Activated CD4-positive, alpha-beta T cell treated with anti-CD3 and anti-CD28 coated beads, Interleukin-2, amount 50 U/mL, for 16 hours (primary cell): Measurements from ENCODE around the gene JUN.

ENCODE experiments used
- DNase-seq: peaks from one replicate; pipeline ENCODE4 v3.0.0-alpha.2; 2020

The JUN gene

GRCh38 chr1:58782178-58783089, 1.4 kb downstream of the JUN start:
- peak; percentile 70 for DNase-seq

GRCh38 chr1:58781541-58782177, 2.2 kb downstream of the JUN start:
- DNase-seq, result peak; percentile 37

DNA sequence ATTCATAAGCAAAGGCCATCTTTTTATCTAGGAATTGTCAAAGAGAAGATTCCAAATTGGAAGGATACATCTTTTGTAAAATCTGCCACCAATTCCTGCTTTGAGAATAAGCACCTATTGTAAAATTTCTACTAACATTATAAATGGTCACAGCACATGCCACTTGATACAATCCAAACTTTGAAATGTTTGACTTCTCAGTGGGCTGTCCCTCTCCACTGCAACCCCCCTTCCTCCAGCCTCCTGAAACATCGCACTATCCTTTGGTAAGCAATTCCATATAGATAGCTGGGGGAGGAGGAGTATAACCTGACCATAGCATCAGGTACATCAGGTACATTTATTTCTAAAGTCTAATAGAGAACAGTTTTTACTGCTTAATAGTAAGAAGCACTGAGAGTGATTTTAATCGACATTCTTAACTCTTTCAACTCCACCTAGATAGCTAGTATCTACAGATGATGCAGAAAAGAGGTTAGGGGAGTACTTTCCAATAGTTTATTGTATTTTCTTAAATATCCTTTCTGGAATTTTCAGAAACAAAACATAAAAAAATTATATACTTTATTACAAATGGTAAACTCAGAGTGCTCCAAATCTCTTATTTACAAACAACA, 2.9 kb downstream of the JUN start:
- DNase-seq, result no peak

GRCh38 chr1:58780411-58780810, 3.4 kb downstream of the JUN start:
- DNase-seq, result no peak

DNA sequence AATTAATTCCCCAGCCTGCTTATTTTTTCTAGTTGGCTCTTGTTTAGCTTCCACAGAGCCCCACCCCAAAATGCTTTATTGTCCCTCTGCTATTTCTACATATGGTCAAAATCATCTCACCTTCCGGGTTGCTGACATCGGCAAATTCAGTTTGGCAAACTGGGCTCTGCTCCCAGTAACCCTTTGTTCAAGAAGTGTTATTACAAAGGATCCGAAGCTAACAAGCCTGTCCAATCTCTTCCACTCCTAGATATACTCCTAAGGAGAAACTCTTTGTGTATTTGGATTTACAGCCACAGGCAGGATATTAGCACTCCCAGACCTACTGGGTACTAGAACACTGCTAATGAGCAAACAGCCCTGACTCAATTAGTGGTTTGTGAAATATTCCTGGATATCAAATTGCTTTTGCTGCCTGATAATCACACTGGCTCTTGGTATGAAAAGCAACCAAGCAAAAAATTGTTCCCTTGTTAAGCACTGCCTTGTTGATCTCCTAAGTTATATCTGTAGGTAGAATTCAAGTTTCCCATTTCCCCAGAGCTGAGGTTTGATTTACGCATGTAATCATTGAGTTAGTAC, 4.0 kb downstream of the JUN start:
- DNase-seq, result no peak

DNA sequence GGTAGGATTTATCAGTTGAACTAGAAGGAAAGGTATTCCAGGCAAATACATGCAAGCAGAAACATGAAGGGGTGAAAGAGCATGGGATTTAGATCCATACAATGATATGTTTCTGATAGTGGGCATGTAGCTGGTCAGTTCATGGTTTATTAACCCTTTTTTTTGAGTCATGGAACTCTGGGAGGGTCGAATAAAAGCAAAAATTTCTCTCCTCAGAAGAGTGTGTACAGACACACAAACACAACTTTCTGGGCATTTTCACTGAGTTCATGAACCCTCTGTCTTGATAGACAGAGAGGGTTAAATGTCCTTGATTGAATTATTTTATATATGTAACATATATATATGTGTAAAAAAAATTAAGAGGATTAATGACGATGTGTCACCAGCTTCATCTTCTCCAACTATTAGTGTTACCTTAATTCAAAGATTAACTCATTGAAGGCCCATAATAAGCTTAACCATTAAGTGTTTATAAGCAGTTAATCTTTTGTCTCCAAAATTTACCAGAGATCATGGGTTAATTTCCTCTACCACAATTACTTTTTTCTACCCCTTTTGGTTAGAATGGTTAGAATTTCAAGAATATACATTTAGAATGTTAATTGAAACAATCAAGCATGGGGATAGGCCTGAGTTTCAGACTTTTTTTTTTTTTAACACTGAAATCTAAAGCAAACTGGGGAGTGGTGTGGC, 4.6 kb downstream of the JUN start:
- DNase-seq, result no peak

DNA sequence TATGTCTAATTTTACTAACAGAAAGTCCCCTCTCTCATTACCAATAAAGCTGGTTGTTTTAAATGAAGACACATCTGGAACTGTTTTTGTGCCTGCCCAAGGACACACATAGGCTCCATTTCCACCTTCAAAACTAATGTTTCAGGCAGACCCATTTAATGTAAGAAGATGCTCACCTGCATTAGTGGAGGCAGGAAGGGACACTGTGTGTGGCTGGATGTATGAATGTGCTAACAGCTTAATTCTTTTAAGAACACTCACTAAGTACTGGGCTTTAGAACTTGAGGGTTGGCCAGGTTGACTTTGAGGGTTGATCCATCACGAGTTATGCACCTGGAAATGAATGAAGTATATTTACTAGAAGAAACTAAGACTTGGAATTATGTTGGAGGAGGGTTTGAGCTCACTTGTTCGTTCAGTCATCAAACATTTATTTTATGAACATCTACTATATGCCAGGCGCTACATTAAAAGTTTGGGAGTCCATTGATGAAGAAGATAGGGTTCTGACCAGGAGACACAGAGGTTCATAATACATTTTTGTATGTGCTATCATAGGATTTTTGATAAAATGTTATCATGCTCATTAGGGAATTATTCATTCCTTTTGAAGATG, 5.4 kb downstream of the JUN start:
- no peak for DNase-seq

GRCh38 chr1:58774027-58774426, 9.8 kb downstream of the JUN start:
- no peak for DNase-seq

GRCh38 chr1:58773406-58773840, 10.4 kb downstream of the JUN start:
- DNase-seq, result no peak

DNA sequence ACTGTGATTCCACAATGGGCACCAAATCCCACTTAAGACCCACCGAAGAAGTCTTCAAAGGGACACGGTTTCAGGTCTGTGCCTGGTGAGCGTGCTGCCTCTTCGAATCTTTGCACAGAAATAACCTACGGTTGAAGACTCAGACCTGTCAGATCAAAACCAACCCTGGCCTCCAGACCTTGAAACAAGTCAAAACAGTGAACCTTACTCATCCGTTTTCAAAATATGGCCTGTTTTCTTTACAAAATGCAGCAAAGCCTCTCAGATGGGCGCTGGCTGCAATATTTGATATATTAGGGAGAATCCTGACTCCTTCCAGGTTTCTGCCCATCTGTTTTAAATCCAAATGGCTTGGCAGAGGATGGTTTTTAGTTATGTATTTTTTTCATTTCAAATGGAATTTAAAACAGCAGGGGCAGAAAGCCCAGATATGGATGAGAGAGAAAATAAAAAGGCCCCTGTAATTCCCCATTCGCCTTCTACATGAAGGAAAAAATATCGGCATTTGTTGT, 14.0 kb downstream of the JUN start:
- no peak for DNase-seq

- DNase-seq, result peak; percentile 26
Measured at GRCh38 chr1:58768971-58769808, 14.7 kb downstream of the JUN start.

DNA sequence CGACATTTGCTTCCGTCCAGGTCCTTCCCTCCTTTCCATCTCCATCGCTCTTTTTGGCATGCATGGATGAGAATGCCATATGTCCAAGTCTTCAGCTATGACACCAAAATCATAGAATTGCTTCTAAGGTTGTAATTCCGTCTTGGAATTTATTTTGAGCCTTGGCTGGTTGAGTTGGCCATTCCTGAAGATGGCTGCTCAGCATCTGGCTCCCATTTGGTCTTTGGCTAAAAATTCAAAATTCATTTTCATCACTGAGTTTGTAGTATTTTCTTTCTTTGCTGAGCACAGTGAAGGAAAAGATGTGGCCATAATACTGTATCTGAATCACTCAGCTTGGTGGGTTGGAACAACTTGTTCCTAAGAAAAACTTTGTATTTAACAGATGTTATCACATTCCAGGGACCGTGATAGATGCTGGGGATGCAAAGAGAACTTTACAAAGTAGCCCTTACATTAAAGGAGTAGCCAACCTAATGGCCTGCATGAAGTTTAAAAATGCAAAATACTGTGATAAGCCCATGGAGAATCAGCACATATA, 15.6 kb downstream of the JUN start:
- DNase-seq, result no peak

GRCh38 chr1:58767143-58767542, 16.7 kb downstream of the JUN start:
- no peak for DNase-seq

DNA sequence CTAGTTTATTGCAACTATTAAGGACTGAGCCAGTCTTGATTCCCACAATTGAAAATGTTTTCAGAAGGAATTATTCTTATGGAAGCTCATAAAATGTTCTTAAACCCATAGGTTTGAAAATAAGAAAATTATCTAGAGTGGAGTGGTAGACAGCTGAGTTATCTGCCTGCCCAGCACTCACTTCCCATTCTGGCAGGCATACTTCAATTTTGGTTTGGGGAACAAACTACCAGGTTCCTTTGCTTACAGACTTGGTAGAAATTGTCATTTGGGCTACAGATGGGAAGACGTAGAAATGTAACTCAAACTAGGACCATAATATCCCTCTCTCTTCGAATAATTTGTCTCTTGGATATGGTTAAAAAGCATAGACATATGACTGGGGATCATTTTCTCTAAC, 18.4 kb downstream of the JUN start:
- DNase-seq, result no peak

DNA sequence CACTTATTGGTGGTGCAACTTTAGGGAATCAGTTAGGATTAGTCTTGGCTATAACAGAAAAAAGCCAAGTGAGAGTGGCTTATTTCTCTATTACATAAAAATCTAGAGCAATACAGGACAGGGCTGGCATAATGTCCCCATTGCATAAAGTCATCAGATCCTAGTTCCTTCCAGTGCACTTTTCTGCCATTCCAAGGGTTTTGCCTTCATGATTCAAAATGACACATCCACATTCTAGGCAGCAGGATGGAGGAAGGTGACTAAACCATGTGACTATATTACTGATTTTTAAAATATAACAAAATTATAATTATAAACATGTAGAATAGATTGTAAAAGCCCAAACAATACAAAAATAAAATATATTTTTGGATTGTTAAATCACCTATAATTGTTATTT, 18.8 kb downstream of the JUN start:
- DNase-seq, result no peak

DNA sequence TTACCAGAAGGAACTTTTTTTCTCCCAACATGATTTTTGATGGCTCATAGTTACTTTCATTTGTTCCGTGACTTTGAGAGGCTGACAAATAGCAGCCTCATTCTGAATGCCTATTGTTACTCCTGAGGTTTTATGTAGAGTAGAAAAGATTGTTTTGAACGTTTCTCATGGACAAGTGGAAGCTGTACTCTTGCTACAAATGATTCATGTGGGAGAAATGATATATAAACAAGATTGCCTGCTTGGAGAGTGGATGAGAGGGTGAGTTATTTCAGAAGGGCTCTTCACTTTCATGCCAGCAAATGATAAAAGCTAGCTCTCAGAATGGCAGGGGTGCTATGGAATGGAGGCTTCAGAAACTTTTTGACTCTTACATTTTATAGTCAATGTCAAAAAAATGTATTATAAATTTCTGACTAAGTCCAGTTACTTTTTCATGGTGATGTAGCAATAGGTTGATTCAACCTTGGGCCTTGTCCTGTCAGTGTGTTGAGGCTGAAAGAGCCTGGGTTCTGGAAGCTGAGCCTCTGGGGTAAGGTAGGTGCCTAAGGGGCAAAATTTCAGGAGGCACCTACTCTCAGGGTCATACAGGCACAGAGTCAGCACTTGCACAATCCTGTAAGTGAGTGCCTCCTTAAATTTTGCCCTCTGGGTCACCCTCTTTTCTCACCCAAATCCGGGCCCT, 19.4 kb downstream of the JUN start:
- DNase-seq, result no peak

GRCh38 chr1:58763214-58763613, 20.6 kb downstream of the JUN start:
- no peak for DNase-seq

GRCh38 chr1:58762806-58763205, 21.0 kb downstream of the JUN start:
- no peak for DNase-seq

- DNase-seq, result peak; percentile 76
Measured at GRCh38 chr1:58755468-58755872, 28.4 kb downstream of the JUN start.
